Subcutaneous adipose tissue (tissue), 4 donors: Measurements from ENCODE around the gene KIAA0232. TPM values are rescaled to one million over a fixed set of nuclear protein-coding genes. Genes with fewer than 3 reads are reported as not detected.

ENCODE experiments used
- total RNA-seq, 4 donors: library from RNA; depleted of rRNA; stranded (reverse); fragments of >200 nt; gene quantifications; one replicate each; pipeline ENCODE4 v1.1.0, GENCODE V29; 2016
- TF ChIP-seq, protein P1 (sequence below): fragments of 450-650 bp; IDR thresholded peaks from one replicate; pipeline ENCODE4 v1.5.1; 2016; ENCODE audit warnings: low read depth, mild to moderate bottlenecking, control low read depth, antibody characterized with exemption, moderate library complexity

The KIAA0232 gene
- total RNA-seq, 4 donors from 2014 or later, result 24.3 to 36.5 (median 31.0) TPM

GRCh38 chr4:6886886-6887285 lies 104.4 kb downstream of the KIAA0232 start:
- TF ChIP-seq, protein P1, sequence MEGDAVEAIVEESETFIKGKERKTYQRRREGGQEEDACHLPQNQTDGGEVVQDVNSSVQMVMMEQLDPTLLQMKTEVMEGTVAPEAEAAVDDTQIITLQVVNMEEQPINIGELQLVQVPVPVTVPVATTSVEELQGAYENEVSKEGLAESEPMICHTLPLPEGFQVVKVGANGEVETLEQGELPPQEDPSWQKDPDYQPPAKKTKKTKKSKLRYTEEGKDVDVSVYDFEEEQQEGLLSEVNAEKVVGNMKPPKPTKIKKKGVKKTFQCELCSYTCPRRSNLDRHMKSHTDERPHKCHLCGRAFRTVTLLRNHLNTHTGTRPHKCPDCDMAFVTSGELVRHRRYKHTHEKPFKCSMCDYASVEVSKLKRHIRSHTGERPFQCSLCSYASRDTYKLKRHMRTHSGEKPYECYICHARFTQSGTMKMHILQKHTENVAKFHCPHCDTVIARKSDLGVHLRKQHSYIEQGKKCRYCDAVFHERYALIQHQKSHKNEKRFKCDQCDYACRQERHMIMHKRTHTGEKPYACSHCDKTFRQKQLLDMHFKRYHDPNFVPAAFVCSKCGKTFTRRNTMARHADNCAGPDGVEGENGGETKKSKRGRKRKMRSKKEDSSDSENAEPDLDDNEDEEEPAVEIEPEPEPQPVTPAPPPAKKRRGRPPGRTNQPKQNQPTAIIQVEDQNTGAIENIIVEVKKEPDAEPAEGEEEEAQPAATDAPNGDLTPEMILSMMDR, result no peak

- TF ChIP-seq, protein P1, result no peak
Observed at GRCh38 chr4:6887591-6888371, 105.3 kb downstream of the KIAA0232 start.

- TF ChIP-seq, protein P1, result no peak
Observed at GRCh38 chr4:6888506-6889071, 106.1 kb downstream of the KIAA0232 start.

GRCh38 chr4:6889101-6889735 lies 106.7 kb downstream of the KIAA0232 start:
- TF ChIP-seq, protein P1, result no peak

DNA sequence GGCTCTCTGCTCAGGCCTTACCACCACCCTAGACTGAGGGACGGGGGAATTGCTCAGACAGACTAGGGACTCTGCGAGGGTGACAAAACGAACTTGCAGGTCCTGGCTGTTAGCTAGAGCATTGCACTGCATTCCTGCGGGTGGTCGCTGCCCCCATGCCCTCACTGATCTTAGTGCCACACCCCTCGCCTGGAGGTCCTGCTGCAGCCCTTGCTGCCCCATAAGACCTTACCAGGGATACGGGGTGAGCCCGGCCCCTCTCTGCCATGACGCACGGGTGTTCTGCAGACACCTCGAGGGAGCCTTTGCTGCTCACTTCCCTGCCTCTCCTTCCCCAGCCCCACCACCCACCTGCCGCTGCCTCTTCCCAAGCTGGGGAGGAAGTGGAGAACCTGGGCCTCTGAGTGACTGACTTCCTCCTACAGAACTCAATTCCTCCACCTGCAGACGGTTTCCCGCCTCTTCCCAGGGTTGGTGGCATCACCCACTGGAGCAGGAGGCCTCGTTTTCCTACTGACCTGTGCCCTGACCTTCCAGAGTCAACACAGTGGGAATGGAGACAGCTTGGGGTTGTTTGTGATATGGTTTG lies 107.3 kb downstream of the KIAA0232 start:
- TF ChIP-seq, protein P1, result no peak

DNA sequence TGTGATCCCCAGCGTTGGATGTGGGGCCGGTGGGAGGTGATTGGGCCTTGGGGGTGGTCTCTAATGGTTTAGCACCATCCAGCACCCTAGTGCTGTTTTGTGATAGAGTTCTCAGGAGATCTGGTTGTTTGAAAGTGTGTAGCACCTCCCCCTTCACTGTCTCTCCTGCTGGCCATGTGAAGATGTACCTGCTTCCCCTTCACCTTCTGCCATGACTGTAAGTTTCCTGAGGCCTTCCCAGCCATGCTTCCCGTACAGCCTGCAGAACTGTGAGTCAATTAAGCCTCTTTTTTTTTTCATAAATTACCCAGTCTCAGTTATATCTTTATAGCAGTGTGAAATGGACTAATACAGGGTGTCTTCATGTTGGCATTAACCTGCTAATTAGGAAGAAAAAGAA lies 107.8 kb downstream of the KIAA0232 start:
- TF ChIP-seq, protein P1, result no peak

- TF ChIP-seq, protein P1, result no peak
Observed at GRCh38 chr4:6891436-6892170, 109.1 kb downstream of the KIAA0232 start.
